ENCODE measurements around the gene KLHL30.

KLHL30 gene

DNA sequence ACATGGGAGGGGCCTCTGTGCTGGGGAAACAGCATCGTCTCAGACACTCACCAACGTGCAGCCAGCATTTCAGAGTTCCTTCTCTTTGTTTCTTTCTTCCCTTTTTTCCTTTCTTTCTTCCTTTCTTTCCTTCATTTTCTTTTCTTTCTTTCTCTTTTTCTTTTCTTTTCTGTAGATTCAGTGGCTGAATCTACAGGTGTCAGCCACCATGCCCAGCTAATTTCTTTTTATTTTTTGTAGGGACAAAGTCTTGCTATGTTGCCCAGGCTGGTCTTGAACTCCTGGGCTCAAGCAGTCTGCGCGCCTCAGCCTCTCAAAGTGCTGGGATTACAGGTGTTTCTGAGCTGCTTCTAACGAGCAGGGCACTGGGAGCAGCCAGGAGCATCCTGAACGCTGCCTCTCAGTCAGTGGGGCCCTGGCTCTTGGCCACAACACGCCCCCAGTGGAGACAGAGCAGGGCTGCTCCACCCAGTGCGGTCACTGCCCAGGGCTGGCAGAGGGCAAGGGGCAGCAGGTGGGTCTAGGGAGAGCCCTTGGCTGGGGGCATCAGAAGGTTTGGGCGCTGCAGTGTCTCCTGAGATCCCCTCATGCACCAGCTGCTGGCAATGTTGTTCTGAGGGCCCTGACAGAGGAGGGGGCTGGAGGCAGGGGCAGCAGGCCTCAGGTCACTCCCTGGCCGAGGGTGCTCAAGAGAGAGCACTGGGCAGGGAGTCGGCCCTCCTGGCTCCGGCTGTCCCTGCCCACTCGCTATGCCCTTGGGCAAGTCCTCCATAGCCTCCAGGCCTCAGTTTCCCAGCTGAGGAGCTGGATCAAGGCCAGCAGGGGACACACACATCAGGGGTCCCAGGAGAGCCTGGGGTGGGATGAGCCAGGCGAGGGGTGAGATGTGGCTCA, 4.7 kb upstream of the KLHL30 start:
- no peak for DNase-seq

GRCh38 chr2:238134393-238134785, 4.1 kb upstream of the KLHL30 start:
- DNase-seq, result no peak

DNA sequence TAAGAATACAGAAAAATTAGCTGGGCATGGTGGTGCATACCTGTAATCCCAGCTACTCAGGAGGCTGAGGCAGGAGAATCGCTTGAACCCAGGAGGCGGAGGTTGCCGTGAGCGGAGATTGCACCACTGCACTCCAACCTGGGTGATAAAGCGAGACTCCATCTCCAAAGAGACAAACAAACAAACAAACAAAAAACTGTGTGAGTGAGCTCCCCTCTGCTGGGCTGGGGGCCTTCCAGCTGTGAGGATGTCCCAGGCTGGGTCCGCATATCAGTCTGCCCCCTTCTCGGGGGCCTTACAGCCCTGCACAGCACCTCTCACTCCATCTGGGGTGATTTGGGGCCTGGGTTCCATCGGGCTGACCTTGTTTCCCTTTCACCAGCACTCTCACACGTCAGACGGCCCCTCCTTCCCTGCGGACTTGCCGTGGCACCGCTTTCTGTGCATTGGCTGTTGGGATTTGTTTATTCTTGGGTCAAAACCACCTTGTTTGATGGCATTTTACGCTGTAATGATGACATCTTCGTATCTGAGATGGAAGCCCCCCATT, 2.8 kb upstream of the KLHL30 start:
- no peak for DNase-seq

GRCh38 chr2:238136820-238137537, 1.5 kb upstream of the KLHL30 start:
- DNase-seq, result no peak

- DNase-seq, result no peak
Observed at GRCh38 chr2:238137885-238138284, 583 bp upstream of the KLHL30 start.

DNA sequence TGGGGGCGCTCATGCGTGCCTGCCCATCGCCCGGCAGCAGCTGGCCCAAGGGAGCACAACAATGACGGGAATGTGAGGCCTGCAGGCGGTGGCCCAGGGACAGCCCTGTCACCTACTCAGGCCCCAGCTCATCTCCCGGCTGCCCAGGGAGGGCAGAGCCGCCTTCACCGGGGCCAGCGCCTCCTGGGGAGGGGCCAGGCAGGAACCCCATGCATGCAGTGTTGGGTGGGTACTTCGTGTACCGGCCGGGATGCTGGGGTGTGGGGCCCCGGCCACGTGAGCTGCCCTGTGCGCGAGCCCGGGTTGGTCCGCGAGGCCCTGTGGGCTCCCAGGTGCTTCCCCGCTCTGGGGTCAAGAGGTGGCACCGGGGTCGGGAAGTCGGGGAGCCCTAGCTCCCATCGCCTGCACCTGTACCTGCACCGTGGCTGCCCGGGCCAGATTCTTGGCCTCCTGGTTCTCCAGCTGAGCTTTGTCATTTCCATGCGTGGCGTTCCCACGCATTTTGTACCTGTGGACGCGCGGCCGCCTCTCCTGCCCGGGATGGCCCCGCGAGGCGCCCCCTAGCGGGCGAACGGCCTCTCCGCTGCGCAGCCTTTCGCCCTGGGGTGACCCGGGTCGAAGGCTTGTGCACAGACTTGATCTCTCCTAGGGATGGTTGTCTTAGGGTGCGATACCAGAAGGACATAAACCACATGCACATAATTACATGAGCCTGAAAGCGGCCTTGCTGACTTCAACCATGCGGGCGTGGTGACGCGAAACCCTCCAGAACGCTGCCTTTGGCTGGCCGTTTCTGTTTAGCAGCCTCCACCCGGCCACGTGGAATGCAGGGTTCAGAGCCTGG, 950 bp downstream of the KLHL30 start:
- no peak for DNase-seq

GRCh38 chr2:238140040-238140439, 1.6 kb downstream of the KLHL30 start:
- no peak for DNase-seq

- no peak for DNase-seq
Observed at GRCh38 chr2:238140721-238141540, 2.5 kb downstream of the KLHL30 start.

DNA sequence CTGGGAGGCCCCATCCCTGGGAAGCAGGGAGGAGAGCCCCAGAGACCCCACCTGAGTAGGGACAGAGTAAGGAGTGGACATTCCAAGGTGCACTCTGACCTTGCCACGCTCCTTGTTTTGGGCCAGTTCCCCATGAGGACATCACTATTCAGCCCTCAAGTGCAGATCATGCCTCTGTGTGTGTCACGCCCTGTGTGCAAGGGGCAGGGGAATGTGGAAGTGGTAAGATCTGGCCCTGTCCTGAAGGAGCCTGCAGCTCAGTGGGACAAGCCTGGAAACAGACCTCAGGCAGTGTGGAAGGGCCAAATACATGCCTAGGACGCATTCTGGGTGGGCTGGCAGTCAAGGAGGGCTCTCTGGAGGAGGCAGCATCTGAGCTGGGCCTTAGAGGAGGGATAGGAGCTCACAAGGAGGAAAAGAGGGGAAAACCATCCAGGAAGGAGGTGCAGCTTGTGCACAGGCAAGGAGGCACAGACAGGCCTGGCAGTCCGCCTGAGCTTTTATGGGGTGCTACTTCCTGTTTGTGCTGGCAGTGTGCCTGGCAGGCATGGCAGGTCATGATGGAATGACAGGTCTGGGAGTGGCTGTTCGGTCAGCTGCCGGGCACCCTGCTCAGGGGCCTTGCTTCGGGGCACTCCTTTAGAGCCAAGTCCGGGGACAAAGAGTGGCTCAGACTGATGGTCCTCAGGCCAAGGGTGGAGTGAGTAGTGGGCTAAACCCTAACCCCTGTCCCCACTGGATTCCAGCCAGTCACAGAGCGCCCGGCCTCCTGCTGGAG, 3.3 kb downstream of the KLHL30 start:
- no peak for DNase-seq

DNA sequence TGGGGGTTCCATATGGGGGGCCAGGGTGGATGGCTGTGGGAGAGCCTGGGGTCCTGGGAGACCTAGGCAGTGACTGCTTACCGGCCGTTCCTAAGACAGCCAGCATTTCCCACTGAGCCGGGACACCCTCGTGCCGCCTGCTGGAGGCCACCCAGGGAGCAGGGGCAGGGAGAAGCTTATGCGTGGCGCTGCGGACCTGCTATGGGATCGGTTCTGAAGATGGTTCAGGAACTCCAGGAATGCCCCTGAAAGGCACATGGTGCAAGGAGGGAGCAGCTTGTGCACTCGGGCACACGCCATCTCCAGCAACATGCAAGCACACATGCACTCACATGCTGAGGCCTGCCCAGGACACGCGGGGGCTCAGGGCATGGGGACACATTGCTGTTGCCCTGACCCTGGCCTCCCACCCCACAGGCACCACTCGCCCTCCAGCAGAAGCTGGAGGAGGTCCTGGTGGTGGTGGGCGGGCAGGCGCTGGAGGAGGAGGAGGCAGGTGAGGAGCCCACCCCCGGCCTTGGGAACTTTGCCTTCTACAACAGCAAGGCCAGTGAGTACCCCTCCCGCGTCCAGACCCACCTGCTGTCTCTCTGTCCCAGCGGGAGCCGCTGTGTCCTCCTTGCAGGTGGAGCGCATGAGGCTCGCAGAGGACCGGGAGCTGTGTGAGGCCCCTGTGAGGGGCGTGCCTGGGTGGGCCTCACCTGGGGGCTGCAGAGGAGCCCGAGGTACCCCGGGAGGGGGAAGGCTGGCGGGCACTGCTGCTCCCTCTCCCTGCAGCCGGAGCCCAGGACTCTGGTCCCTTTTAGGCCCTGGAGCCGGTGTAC, 4.1 kb downstream of the KLHL30 start:
- no peak for DNase-seq

- DNase-seq, result no peak
Observed at GRCh38 chr2:238143239-238143951, 4.9 kb downstream of the KLHL30 start.

DNA sequence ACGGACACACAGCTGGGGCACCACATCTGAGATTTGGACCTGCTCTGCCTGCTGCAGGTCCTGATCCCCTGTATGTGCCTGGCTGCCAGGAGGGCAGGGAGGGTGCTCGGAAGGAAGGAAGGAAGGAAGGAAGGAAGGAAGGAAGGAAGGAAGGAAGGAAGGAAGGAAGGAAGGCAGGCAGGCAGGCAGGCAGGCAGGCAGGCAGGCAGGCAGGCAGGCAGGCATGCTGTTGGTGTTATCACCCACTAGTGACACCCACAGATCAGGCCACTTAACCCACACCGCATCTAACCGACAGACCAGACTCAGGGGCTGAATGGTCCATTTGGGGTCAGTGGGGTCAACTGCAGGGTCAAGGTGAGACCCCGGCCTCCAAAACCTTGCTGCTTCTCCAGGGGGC, 5.8 kb downstream of the KLHL30 start:
- DNase-seq, result no peak

GRCh38 chr2:238145046-238145445, 6.6 kb downstream of the KLHL30 start:
- DNase-seq, result no peak

GRCh38 chr2:238145851-238146250, 7.4 kb downstream of the KLHL30 start:
- no peak for DNase-seq

DNA sequence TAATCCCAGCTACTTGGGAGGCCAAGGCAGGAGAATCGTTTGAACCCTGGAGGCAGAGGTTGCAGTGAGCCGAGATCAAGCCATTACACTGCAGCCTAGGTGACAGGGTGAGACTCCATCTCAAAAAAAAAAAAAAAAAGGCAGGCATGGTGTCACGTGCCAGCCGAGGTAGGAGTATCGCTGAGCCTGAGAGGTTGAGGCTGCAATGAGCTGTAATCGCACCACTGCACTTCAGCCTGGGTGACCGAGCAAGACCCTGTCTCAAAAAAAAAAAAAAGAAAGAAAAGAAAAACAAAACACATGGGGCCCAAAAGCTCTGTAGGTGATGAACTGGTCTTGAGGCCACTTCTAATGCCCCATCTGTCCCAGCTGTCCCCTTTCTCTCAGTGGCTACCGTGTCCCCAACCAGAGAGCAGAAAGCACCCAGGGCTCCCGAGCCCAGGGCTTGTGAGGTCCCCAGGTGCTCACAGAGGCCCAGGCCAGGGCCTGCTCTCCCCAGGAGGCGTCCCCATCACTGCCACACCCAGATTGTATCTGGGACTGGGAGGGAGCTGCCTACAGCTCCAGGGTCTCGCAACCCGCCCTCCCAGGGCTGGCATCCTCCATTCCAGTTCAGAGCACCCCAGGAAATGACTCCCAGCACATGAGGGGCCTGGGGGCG, 8.5 kb downstream of the KLHL30 start:
- no peak for DNase-seq

DNA sequence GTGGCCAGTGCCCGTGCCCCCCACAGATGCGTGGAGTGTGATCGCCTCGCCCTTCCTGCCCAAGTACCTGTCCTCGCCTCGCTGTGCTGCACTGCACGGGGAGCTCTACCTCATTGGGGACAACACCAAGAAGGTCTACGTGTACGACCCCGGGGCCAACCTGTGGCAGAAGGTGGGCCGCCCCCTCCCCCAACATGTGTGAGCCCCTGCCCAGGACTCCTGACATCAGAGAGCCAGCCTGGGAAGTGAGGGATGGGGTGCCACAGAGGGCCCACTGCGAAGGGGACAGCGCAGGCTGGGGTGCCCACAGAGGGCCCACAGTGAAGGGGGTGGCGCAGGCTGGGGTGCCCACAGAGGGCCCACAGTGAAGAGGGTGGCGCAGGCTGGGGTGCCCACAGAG, 10.5 kb downstream of the KLHL30 start:
- DNase-seq, result no peak

- no peak for DNase-seq
Observed at GRCh38 chr2:238149841-238150572, 11.5 kb downstream of the KLHL30 start.

DNA sequence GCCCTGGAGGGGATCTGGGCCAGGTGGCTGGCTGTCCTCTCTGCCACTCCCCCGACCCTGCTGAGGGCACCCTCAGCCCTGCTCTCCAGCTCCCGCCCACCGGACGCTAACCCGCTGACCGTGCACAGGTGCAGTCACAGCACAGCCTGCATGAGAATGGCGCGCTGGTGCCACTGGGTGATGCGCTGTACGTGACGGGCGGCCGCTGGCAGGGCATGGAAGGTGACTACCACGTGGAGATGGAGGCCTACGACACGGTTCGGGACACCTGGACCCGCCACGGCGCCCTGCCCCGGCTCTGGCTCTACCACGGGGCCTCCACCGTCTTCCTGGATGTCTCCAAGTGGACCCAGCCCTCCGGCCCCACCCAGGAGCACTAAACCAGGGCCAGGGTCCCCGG, 12.2 kb downstream of the KLHL30 start:
- DNase-seq, result no peak

Data from activated CD4-positive, alpha-beta T cell treated with anti-CD3 and anti-CD28 coated beads, Interleukin-2, amount 50 U/mL, for 4 hours (primary cell).